HG02970 (cell line): ENCODE results near the gene JAK1.

Source experiments
- ATAC-seq: cut with Tn5 transposase; IDR thresholded peaks from one replicate; pipeline ENCODE4 v1.9.1; 2021; ENCODE audit warnings: mild to moderate bottlenecking, moderate library complexity, moderate number of reproducible peaks; ENCODE audit not compliant: unreplicated experiment, low FRiP score

The JAK1 gene

GRCh38 chr1:64810001-64810400, 156.3 kb downstream of the JAK1 start:
- ATAC-seq, result no peak

- ATAC-seq, result no peak
Observed at GRCh38 chr1:64809309-64809708, 157.0 kb downstream of the JAK1 start.

- no peak for ATAC-seq
Observed at GRCh38 chr1:64801851-64802523, 164.4 kb downstream of the JAK1 start.

- no peak for ATAC-seq
Observed at GRCh38 chr1:64798872-64799271, 167.5 kb downstream of the JAK1 start.

- no peak for ATAC-seq
Observed at GRCh38 chr1:64790832-64791487, 175.4 kb downstream of the JAK1 start.
